Lung (tissue), 12 donors: ENCODE measurements around the gene STX7. TPM values are rescaled to one million over a fixed set of nuclear protein-coding genes. Genes with fewer than 3 reads are reported as not detected.

ENCODE experiments used
- ATAC-seq: fragments of 200-7000 bp; cut with Tn5 transposase; one replicate; pipeline ENCODE4 v1.9.1; 2020; ENCODE audit warnings: moderate number of reproducible peaks; ENCODE audit not compliant: insufficient read depth, low FRiP score
- DNase-seq, 3 donors: peaks; one replicate each; pipeline ENCODE4 v3.0.0-alpha.2; 2013 to 2017
- H3K27ac ChIP-seq, 2 donors: one replicate each; pipeline ENCODE4 v1.5.1; 2013; ENCODE audit warnings: mild to moderate bottlenecking in 2 of 2, moderate library complexity in 2 of 2, control low read depth in 1 of 2, inconsistent platforms in 1 of 2, low read depth in 1 of 2, low read length in 1 of 2
- H3K27me3 ChIP-seq, 3 donors: one replicate each; pipeline ENCODE4 v1.5.1; 2013; ENCODE audit warnings: low read length in 2 of 3; ENCODE audit not compliant: control insufficient read depth in 3 of 3, insufficient read depth in 3 of 3
- H3K36me3 ChIP-seq, 4 donors: one replicate each; pipeline ENCODE4 v1.5.1; 2013; ENCODE audit warnings: low read length in 4 of 4, mild to moderate bottlenecking in 1 of 4, moderate library complexity in 1 of 4; ENCODE audit not compliant: control insufficient read depth in 4 of 4, insufficient read depth in 4 of 4
- H3K4me1 ChIP-seq, 5 donors: one replicate each; pipeline ENCODE4 v1.5.1; 2013; ENCODE audit warnings: low read length in 5 of 5, mild to moderate bottlenecking in 2 of 5, moderate library complexity in 1 of 5; ENCODE audit not compliant: control insufficient read depth in 5 of 5, insufficient read depth in 5 of 5
- H3K4me3 ChIP-seq: one replicate; pipeline ENCODE4 v1.5.1; 2013; ENCODE audit warnings: mild to moderate bottlenecking, control low read depth, moderate library complexity
- H3K9ac ChIP-seq, 2 donors: one replicate each; pipeline ENCODE4 v1.5.1; 2013; ENCODE audit warnings: low read length in 2 of 2, control low read depth in 1 of 2; ENCODE audit not compliant: insufficient read depth in 1 of 2
- H3K9me3 ChIP-seq, 4 donors: one replicate each; pipeline ENCODE4 v1.5.1; 2013; ENCODE audit warnings: low read length in 3 of 4, mild to moderate bottlenecking in 1 of 4, moderate library complexity in 1 of 4; ENCODE audit not compliant: control insufficient read depth in 4 of 4, insufficient read depth in 3 of 4
- CTCF ChIP-seq: IDR thresholded peaks from 2 replicates; pipeline ENCODE4 v1.5.1; 2012; ENCODE audit warnings: mild to moderate bottlenecking; ENCODE audit errors: control extremely low read depth, extremely low read depth
- WGBS, 2 donors: extraction: QIAGEN DNeasy Blood & Tissue Kit; methylation state at CpG; one replicate each; pipeline ENCODE4 v1.1.7; 2013; 5-methylcytosine and 5-hydroxymethylcytosine counted together
- polyA plus RNA-seq, 2 donors: library from polyadenylated mRNA; stranded (reverse); fragments of 200-250 nt; gene quantifications; one replicate each; pipeline ENCODE4 v1.2.1, GENCODE V29; 2013
- total RNA-seq, 2 donors: library from RNA; depleted of rRNA in 1 of 2; stranded (reverse); fragments of >200 nt in 1 of 2; gene quantifications; one replicate each; pipeline ENCODE4 v1.2.1, GENCODE V29; 2014 to 2021
- donor health status: control.
- donor health status: control.
- donor health status: Bipolar disorder and iron deficiency.
- donor health status: healthy.
- donor health status: DM: yes; HTN: yes; CAD: no.

The STX7 gene
- total and polyA plus RNA-seq, 4 donors = 14.8 to 84.8 (median 50.2) TPM

- Histone ChIP-seq H3K9me3 (no peaks in the 10 kb centered on the region), H3K36me3 (no peaks in the 10 kb centered on the region), H3K9ac (no peak overlapping the region), H3K4me1 (no peaks in the 10 kb centered on the region), H3K27ac (no peak overlapping the region), H3K27me3 (no peaks in the 10 kb centered on the region), H3K4me3 (no peak overlapping the region)
- ATAC-seq = no peak
- DNase-seq = no peak
- no peak for TF ChIP-seq CTCF
- 70 to 80% methylated on average over 2 of the region's 2 CpGs for WGBS, 2 donors
Observed at GRCh38 chr6:132526461-132526860, 13.5 kb upstream of the STX7 start.

- Histone ChIP-seq H3K9ac (no peak overlapping the region), H3K27ac (no peak overlapping the region), H3K27me3 (no peaks in the 10 kb centered on the region), H3K4me3 (no peak overlapping the region), H3K36me3 (no peaks in the 10 kb centered on the region), H3K4me1 (no peaks in the 10 kb centered on the region), H3K9me3 (no peaks in the 10 kb centered on the region)
- DNase-seq = no peak
- whole genome bisulfite sequencing, 2 donors = 81 to 88% methylated on average over 4 of the region's 4 CpGs
- no peak for ATAC-seq
- no peak for TF ChIP-seq CTCF
Observed at GRCh38 chr6:132525866-132526265, 12.9 kb upstream of the STX7 start.

GRCh38 chr6:132524646-132525045 is 11.7 kb upstream of the STX7 start:
- DNase-seq (no peak), ATAC-seq (no peak)
- Histone ChIP-seq H3K9me3 (no peaks in the 10 kb centered on the region), H3K27ac (no peak overlapping the region), H3K4me3 (no peak overlapping the region), H3K36me3 (no peaks in the 10 kb centered on the region), H3K4me1 (no peaks in the 10 kb centered on the region), H3K27me3 (no peaks in the 10 kb centered on the region), H3K9ac (no peak overlapping the region)
- 83 to 91% methylated on average over 5 of the region's 5 CpGs for WGBS, 2 donors
- no peak for TF ChIP-seq CTCF

- ATAC-seq (no peak), DNase-seq (no peak)
- TF ChIP-seq CTCF = no peak
- no peaks in the 10 kb centered on the region for H3K4me1 ChIP-seq
- H3K4me3 ChIP-seq = no peak overlapping the region
- H3K27ac ChIP-seq = no peak overlapping the region
- WGBS, 2 donors = 48 to 78% methylated on average over 2 of the region's 2 CpGs
- H3K27me3 ChIP-seq = no peaks in the 10 kb centered on the region
- no peaks in the 10 kb centered on the region for H3K36me3 ChIP-seq
- no peak overlapping the region for H3K9ac ChIP-seq
- H3K9me3 ChIP-seq = no peaks in the 10 kb centered on the region
Observed at GRCh38 chr6:132520953-132521352, 8.0 kb upstream of the STX7 start.
